WTC11 (cell line): ENCODE measurements around the gene USP11.

ENCODE experiments used
- CBFB ChIP-seq: sonication (generic); formaldehyde crosslinking; IDR thresholded peaks from 2 replicates; pipeline ENCODE4 v1.8.1; 2022; ENCODE audit warnings: mild to moderate bottlenecking, low read depth, missing genetic modification reagents
- CREB1 ChIP-seq: sonication (generic); formaldehyde crosslinking; IDR thresholded peaks from 2 replicates; pipeline ENCODE4 v1.8.0; 2023; ENCODE audit warnings: mild to moderate bottlenecking, missing genetic modification reagents
- ETV6 ChIP-seq: sonication (generic); formaldehyde crosslinking; IDR thresholded peaks from 2 replicates; pipeline ENCODE4 v1.8.1; 2022; ENCODE audit warnings: mild to moderate bottlenecking, missing genetic modification reagents
- GABPB1 ChIP-seq: sonication (generic); formaldehyde crosslinking; IDR thresholded peaks from 2 replicates; pipeline ENCODE4 v1.8.1; 2023; ENCODE audit warnings: mild to moderate bottlenecking, missing genetic modification reagents
- IRF2 ChIP-seq: sonication (generic); formaldehyde crosslinking; IDR thresholded peaks from 2 replicates; pipeline ENCODE4 v1.8.0; 2022; ENCODE audit warnings: low read depth, missing genetic modification reagents, borderline replicate concordance
- ZNF281 ChIP-seq: sonication (generic); formaldehyde crosslinking; IDR thresholded peaks from 2 replicates; pipeline ENCODE4 v1.8.0; 2023; ENCODE audit warnings: mild to moderate bottlenecking, missing genetic modification reagents
- ZNF317 ChIP-seq: sonication (generic); formaldehyde crosslinking; IDR thresholded peaks from 2 replicates; pipeline ENCODE4 v1.8.1; 2023; ENCODE audit warnings: low read depth, mild to moderate bottlenecking, moderate library complexity, missing genetic modification reagents, borderline replicate concordance
- ZNF396 ChIP-seq: fragments of 250-450 bp; sonication (Bioruptor Pico); IDR thresholded peaks from 2 replicates; pipeline ENCODE4 v1.8.0; 2021; ENCODE audit warnings: mild to moderate bottlenecking, moderate library complexity, borderline replicate concordance
- TF ChIP-seq, protein P1 (sequence below): sonication (generic); formaldehyde crosslinking; IDR thresholded peaks from 2 replicates; pipeline ENCODE4 v1.8.1; 2023; ENCODE audit warnings: mild to moderate bottlenecking, missing genetic modification reagents
- TF ChIP-seq, protein P2 (sequence below): fragments of 200-600 bp; IDR thresholded peaks from 2 replicates; pipeline ENCODE4 v1.8.0; 2022; ENCODE audit warnings: antibody characterized with exemption
- TF ChIP-seq, protein P3 (sequence below): sonication (generic); formaldehyde crosslinking; IDR thresholded peaks from 2 replicates; pipeline ENCODE4 v1.8.1; 2023; ENCODE audit warnings: mild to moderate bottlenecking, moderate library complexity, missing genetic modification reagents

DNA sequence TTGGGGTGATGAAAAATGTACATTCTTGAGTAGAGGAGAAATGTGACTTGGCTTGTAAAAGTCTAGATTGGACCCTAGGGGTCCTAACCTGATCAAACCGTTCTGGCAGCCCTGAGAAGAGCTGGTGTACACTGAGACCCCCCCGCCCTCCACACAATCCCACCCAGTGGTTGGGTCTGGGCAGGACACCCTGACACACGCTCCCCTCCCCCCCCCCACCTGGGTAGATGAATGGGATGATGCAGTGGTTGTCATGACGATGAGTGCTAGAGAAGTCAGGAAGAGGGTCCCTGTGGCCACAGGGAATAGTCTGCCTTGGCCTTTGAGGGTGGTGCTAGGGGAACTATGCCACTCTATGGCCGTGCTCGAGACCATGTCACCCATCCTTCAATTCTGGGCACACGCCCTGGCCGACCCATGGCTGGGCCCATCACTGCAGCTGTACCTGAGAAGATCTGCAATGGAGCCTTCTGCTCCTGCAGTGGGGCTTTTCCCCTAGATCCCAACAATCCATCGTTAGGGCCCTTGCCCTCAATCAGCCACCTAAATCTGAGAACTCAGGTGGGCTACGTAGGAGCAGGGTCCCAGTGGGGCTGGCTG, 10.0 kb upstream of the USP11 start:
- TF ChIP-seq CBFB (CRISPR knock-in tag) (no peak), ZNF317 (CRISPR knock-in tag) (no peak), IRF2 (CRISPR knock-in tag) (no peak), CREB1 (CRISPR knock-in tag) (no peak), ZNF396 (CRISPR knock-in tag) (no peak), ETV6 (CRISPR knock-in tag) (no peak), GABPB1 (CRISPR knock-in tag) (no peak), ZNF281 (no peak)
- TF ChIP-seq, protein P1, sequence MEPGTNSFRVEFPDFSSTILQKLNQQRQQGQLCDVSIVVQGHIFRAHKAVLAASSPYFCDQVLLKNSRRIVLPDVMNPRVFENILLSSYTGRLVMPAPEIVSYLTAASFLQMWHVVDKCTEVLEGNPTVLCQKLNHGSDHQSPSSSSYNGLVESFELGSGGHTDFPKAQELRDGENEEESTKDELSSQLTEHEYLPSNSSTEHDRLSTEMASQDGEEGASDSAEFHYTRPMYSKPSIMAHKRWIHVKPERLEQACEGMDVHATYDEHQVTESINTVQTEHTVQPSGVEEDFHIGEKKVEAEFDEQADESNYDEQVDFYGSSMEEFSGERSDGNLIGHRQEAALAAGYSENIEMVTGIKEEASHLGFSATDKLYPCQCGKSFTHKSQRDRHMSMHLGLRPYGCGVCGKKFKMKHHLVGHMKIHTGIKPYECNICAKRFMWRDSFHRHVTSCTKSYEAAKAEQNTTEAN: no peak
- TF ChIP-seq, protein P2, sequence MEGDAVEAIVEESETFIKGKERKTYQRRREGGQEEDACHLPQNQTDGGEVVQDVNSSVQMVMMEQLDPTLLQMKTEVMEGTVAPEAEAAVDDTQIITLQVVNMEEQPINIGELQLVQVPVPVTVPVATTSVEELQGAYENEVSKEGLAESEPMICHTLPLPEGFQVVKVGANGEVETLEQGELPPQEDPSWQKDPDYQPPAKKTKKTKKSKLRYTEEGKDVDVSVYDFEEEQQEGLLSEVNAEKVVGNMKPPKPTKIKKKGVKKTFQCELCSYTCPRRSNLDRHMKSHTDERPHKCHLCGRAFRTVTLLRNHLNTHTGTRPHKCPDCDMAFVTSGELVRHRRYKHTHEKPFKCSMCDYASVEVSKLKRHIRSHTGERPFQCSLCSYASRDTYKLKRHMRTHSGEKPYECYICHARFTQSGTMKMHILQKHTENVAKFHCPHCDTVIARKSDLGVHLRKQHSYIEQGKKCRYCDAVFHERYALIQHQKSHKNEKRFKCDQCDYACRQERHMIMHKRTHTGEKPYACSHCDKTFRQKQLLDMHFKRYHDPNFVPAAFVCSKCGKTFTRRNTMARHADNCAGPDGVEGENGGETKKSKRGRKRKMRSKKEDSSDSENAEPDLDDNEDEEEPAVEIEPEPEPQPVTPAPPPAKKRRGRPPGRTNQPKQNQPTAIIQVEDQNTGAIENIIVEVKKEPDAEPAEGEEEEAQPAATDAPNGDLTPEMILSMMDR: no peak
- TF ChIP-seq, protein P3, sequence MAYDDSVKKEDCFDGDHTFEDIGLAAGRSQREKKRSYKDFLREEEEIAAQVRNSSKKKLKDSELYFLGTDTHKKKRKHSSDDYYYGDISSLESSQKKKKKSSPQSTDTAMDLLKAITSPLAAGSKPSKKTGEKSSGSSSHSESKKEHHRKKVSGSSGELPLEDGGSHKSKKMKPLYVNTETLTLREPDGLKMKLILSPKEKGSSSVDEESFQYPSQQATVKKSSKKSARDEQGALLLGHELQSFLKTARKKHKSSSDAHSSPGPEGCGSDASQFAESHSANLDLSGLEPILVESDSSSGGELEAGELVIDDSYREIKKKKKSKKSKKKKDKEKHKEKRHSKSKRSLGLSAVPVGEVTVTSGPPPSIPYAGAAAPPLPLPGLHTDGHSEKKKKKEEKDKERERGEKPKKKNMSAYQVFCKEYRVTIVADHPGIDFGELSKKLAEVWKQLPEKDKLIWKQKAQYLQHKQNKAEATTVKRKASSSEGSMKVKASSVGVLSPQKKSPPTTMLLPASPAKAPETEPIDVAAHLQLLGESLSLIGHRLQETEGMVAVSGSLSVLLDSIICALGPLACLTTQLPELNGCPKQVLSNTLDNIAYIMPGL (CRISPR knock-in tag): no peak
